NCI-H1105 treated with DMSO at 0.1 percent for 48 hours (cell line): ENCODE data around the gene CELF1.

Source experiments
- DNase-seq: peaks from one replicate; lab custom pipeline; 2025; lab: John Stamatoyannopoulos, UW

The CELF1 gene

DNA sequence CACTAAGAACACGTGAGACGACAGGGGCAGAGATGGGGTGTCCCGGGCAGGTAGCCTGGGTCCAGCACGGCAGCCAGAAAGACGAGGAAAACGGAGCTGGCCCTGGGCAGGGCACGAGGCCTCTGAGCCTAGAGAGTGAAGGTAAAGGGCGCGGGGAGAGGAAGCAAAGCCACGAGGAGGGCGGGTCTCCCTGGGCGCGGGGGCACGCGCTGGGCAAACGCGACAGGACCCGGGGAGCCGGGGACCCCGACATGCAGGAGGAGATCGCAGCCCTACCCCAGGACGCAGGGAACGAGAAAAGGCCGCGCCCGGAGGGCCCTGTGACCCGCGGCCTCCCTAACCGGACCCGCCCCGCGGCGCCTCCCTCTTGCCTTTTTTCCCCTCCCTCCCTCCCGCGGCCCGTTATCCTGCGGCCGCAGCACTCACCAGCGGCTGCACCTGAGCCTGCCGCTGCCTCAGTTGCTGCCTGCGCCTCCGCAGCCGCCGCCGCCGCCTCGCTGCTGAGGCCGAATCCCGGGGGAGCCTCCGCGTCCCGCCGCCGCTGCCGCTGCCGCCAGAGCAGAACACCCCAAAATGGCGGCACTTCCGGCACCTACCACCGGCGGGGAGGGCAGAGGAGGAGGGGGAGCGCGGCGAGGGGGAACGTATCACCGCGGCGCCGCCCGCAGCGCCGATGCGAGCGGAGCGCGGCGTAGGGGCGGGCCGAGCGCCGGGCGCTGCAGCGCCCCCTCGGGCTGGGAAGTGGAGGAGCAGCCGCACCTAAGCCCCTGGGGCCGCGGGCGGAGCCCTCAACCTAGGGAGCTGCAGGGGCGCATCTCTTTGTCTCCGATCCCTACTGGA, at the start of gene CELF1:
Gene CELF1 (minus strand): TSS at position 567 of the 840 bp plus-strand sequence. CDS start 53,609 bp downstream, outside the sequence.
- peak; percentile 93 for DNase-seq

DNA sequence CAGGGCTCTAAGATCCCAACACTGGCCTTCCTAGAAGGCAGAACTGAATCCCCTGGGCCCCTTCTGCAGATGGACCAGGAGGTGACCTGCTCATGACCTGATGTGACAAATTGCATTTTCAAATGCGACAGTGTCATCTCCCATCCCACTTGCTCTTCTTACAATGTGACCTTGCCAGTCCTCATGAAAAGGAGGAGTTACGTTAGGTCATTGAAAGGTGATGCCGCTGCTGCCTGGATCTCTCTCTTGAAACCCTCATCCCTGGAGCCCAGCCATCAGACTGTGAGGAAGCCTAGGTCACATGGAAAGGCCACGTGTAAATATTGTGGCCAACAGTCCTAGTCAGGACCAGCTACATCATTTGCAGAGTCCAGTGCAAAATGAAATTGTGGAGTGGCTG, 47.0 kb upstream of the CELF1 start:
- no peak for DNase-seq

DNA sequence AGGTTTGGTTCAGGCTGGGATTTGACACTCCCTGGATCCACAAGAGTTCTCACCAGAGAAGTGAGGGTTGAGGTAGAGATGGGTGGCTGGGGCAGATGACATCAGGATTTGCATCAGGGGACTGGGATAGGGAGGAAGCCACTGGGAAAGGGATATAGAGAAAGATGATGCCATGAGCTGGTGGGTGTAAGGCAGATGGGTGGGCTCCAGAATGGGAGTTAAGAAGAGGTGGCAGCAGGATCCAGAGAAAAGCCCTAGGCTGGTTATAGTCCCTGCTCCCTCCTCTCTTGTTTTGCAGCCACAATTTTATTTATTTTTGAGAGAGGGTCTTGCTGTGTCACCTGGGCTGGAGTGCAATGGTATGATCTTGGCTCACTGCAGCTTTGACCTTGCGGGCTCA, 43.0 kb upstream of the CELF1 start:
- DNase-seq, result no peak

DNA sequence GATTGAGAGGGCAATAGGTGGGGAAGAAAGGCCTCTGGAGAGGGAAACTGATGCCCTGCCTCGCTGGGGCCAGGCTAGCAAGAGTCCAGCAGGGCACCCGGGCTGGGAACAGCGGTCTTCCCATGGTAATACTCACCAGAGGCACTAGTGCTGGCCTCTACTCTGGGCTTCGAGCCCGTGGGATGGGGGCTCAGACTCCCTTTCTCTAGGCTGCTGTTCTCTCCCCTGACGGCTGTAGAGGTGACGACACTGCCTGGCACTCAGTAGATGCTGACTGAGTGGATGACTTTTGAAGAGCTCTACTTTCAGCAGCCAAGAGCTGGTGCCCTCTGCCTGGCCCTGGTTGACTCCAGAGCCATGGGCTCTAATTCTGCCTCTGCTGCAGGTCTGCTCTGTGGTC, 42.1 kb upstream of the CELF1 start:
- no peak for DNase-seq

DNA sequence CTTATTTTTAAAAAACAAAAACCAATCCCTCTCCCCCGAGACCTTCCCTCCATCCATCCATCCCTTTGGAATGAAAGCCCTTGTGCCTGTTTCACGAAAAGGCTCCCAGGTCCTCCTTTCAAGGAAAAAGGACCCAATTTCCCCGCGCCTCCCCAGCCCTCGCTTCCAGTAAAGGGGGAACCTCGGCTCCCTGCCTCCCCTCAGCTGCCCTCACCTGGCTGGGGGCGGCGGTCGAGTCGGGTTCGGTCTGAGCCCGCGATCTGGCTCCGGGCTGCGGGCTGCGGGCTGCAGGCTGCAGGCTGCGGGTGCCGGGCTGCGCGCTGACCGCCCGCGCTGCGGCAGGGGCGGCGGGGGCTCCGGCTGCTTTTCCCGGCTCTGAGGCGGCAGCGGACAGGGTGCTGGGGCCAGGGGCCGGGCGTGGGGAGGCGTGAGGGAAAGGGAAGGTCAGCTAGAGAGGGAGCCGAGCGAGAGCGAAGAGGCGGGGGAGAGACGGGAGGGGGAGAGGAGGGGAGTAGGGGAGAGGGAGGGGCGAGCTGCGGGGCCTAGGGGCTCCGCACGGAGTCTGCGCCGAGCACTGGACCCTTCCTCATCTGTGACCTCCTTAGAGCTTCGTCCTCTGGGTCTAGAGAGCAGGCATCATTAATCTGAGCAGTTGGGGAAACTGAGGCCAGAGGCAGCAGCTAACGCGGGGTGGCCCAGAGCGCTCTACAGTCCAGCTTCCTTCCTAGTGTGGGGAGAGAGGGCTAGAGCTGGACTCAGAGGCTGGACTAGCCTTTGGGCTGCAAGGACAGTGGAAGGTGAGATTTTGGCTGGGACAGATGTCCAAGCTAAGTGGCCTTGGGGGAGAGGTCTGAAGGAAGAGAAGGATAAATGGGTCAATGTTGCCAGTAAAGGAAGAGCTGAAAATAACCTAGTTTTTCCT, 41.3 kb upstream of the CELF1 start, which contains the start of gene C1QTNF4:
Gene C1QTNF4 (minus strand): TSS at position 478 of the 922 bp plus-strand sequence. CDS start 3,601 bp downstream, outside the sequence.
- DNase-seq, result no peak

DNA sequence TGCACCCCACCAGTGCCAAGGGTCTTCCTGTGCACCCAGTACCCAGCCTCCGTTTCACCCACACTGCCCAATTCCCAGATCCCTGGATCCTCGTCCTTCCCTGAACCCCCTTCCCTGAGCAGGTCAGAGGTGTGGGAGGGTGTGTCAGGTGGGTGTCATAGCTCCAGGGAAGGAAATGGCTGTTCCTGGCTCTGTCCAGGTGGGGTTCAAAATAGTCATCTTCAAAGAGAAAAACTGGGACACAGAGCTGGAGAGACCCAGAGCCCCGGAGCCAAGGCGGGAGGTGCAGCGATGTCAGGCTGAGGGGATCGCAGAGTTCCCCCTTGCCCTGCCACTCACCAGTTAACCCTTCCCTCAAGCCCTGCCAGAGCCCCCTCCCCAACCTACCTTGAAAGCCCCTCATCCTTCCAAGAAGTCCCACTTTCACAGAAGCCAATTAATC, 40.6 kb upstream of the CELF1 start:
- peak; percentile 6 for DNase-seq

DNA sequence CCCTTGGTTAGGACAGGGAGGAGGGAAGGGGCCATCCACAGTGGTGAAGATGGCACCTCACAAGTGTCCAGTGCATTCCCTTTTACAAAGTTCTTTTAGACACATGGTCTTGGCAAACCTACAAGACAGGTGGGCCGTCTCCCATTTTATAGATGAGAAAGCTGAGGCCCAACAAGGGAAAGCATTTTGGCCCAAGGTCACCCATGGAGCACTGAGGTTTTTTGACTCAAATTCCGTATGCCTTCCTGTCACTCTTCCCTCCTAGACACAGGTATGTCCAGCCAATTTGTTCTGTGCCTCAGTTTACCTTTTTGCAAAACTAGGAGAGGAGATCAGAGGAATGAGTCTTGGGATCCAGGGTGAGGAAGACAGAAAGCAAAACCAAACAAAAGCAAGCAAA, 40.0 kb upstream of the CELF1 start:
- no peak for DNase-seq

DNA sequence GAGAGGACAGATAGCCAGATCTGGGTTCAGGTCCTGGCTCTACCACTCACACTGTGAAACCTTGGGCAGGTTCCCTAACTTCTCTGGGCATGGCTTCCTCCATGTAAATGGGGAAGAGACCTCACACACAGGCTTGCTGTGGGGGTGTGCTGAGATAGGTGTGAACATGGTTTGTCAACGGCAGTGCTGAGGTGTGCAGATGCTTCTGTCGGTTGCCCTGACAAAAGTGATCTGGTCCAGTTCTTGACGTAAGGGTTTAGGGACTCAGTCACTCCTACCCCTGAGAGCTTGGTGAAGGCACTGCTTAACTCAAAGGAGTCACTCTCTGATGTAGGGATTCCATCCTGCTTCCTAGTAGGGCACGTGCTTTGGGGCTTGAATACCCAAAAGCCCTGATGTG, 39.3 kb upstream of the CELF1 start:
- no peak for DNase-seq

DNA sequence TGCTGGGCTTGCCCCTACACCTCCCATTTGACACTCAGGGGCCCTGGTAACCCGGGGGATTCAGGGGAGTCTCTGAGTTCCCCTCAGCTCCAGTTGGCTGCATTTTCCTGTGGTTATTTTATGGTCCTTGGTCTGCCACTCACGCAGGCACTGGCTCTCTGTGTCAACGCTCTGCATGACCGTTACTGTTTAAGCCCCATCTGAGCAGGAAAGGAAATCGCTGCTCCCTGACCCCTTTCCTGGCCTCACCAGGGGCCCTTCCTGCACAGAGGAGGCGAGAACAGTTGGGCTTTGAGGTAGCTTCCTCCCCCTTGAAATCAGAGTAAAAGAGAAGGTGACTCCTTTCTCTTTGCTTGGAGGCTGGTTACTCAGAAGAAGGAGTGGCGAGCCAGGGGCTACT, 38.8 kb upstream of the CELF1 start:
- no peak for DNase-seq

DNA sequence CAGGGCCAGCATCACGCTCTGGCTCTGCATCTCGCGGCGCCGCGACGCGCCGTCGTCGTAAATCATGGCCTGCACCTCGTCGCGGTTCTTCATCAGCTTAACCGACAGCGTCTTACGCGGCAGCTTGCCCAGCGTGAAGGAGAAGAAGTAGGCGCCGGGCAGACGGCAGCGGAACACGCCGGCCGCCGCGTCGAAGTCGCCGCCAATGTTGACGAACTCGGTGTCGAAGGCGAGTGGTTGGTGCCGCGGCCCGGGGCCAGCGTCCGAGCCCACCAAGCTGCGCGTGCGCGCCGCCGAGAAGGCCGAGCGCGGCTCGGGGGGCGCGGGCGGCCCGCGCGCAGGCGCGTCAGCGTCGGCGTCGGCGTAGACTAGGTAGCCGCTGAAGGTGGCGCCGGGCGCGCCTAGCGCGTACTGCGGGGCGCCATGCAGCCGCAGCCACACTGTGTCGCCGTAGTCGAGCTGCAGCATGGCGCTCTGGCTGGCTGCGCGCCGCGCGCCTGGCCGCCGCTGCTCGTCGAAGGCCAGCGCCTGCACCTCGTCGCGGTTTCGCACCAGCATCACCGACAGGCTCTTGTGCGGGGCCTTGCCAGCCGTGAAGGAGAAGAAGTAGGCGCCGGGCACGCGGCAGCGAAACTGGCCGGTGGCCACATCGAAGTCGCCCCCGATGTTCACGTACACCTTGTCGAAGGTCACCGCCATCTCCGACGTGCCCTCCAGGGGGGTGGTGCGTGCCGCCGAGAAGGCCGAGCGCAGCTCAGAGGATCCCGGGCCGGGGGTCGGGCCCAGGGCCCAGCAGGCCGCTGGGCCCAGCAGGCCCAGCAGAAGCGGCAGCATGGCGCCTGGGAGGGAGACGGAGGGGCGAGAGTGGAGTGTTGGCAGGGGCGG, 37.3 kb upstream of the CELF1 start:
- DNase-seq, result no peak

DNA sequence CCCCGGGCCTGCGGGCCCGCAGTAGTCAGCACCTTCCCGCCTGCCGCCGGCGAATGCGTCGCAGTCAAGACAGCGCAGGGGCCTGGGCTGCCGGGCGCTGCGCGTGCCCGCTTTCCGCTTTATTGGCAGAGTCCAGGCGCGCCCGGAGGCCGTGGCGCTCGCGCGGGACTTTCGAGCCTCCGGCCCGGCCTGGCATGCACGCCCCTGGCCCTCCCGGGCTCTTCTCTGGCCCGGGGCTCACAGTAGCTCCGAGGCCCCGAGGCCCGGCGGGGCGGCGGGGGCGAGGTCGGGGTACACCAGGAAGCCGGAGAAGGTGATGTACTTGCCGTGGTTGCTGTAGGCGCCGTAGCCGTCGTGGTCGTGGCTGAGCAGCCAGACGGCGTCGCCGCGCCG, 36.6 kb upstream of the CELF1 start:
- no peak for DNase-seq

DNA sequence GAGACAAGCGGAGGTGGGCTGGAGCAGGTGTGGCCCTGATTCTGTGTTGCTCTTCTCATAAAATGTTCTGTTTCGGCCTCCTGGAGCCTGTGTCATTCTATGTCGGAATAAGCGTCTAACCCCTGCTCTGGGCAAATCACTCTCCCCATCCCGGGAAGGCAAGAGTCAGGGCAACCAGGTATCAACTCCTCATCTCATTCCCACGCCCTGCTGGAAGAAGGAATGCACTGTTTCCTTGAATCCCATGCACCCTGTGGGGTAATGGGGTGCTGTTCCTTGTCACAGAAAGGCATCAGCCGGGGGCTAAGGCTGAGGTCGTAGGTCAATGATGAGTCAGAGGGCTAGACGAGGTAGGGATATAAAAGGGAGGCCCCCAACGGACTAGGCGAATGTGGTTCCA, 36.2 kb upstream of the CELF1 start:
- DNase-seq, result no peak

DNA sequence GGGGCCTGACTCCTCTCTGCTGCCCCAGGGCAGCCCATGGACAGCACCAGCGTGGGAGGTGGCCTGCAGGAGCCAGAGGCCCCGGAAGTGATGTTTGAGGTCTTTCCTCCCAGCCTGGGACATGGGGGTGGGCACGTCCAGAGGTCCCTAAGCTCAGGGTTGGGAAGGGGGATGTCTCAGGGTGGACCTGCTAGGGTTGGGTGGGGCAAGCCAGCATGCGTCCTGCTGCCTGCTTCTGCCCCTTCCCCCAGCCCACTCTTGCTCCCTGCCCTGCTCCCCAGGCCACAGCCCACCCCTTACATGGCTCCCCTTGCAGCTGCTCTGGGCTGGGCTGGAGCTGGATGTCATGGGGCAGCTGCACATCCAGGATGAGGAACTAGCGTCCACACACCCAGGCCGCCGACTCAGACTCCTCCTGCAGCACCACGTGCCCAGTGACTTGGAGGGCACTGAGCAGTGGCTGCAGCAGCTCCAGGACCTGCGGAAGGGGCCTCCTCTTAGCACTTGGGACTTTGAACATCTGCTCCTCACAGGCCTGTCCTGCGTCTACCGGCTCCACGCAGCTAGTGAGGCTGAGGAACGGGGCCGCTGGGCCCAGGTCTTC, 34.9 kb upstream of the CELF1 start:
- no peak for DNase-seq

DNA sequence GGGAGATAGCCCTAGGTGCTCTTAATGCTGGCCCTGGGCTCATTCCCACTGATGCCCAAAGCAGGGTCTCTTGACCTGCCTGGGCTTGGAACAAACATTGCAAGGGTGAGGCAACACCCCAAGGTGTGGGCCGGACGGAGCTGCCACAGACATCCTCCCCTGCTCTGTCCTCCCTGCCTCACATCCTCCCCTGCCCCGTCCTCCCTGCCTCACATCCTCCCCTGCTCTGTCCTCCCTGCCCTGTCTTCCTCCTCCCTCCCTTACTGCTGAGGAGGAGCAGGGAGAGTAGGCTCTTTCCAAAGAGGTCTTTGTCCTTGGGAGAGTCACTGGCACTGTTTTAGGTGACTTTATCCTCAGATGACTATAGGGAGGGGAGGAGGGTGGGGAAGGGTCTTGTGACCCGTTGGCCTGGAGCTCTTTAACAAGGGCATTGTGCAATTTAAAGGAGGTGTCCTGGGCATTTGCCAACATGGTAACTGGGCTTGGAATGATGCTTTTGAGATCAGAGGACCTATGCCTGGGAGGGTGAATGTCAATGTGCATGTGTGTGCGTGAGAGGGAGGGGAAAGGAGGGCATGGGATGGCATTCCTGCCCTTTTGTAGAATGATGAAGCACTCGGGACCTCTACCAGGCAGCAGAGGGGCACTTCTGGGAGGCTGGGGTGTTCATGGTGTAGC, 34.2 kb upstream of the CELF1 start:
- no peak for DNase-seq

DNA sequence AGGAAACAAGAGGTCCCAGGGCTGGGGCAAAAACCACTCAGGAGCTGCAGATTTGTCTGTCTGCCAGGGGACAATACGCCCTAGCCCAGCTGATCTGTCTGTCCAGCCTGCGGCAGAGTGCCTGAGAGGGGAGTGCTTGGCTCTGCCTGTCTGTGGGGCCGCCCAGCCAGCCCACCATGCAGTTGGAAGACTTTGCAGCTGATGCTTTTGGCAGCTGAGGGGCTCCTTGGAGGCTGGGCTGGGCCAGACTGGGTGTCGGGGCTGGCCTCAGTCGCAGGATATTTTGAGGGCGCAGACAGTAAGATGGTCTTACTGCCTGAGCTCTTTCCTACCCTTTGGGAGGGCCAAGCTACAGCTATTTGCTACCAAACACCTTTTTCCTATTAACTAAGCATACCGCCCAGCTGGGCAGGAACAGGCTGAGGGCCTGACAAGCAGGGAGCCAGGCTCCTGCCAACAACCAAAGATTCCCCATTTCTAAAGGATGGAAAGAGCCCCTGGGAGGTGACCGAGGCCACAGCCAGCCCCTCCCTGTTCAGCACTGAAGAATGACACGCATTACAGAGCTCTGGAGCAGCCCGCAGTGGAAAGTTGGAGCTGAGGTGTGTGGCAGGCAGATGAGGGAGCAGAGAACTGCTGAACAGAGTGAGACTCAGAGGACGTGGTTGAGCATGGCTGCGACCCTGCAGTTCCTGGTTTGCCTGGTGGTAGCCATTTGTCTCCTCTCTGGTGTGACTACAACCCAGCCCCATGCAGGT, 33.3 kb upstream of the CELF1 start, which contains the start of gene FAM180B:
Gene FAM180B (plus strand): TSS at position 581 of the 758 bp plus-strand sequence. CDS start 91 bp downstream, at position 672.
- no peak for DNase-seq

DNA sequence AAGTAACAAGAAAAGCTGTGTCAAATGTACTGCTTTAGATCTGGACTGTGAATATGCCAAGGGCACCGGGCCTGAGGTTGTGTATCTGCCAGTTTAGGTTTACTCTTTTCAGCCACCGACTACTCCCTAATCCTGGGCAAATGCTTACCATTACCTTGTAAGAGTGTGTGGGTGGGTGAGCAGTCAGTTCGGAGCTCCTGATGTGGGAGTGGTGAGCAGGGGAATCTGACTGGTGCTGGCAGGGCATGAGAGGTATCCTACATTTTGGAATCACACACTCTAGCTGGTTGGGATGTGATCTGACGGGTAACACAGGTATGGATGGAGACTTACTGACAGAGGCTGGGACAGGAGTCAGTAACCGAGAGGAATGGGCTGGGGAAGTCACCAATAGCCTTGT, 30.9 kb upstream of the CELF1 start:
- DNase-seq, result no peak

DNA sequence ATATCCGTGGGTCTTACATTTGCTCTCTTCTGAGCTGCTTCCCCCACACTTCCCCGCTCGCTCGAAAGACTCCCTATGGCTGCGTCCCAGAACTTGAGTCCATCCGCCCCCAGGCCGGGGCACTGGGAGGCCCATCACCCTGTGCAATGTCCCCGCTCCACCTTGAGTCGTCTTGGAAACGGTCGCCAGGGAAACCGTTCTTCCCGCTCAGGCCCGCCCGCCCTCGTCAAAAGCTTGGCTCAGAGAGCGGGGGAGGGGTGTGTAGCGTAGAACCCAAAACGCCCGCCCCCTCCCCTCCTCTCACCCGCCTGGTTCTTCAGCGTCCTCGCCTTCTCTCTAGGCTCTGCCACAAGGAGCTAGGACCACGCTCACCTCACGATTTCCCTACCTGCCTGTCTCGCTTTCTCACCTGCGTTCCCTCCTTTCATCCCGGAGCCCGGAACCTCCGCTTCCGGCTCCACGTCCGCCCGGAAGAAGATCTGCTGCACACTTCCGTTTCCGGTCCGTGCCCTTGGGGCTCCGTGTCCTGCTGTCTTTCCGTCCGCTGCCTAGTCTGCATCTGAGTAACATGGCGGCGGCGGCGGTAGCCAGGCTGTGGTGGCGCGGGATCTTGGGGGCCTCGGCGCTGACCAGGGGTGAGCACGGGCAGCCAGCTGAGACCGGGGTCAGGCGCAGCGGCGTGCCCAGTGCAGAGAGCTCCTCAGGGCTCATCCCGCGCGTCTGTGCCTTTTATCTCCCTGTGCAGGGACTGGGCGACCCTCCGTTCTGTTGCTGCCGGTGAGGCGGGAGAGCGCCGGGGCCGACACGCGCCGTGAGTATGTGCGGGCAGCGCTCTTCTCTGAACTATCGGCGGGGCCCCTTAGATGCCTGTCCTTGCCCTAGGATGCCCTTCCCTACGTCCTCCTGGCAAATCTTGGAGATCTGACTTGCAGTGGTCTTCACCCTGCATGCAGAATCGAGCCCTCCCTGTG, 25.9 kb upstream of the CELF1 start, which contains the start of the genes KBTBD4 and NDUFS3:
Gene KBTBD4 (minus strand): TSS at position 447 of the 971 bp plus-strand sequence. CDS start 19 bp downstream, at position 428.
Gene NDUFS3 (plus strand): TSS at position 551 of the 971 bp plus-strand sequence. CDS start 18 bp downstream, at position 569.
- peak; percentile 89 for DNase-seq

DNA sequence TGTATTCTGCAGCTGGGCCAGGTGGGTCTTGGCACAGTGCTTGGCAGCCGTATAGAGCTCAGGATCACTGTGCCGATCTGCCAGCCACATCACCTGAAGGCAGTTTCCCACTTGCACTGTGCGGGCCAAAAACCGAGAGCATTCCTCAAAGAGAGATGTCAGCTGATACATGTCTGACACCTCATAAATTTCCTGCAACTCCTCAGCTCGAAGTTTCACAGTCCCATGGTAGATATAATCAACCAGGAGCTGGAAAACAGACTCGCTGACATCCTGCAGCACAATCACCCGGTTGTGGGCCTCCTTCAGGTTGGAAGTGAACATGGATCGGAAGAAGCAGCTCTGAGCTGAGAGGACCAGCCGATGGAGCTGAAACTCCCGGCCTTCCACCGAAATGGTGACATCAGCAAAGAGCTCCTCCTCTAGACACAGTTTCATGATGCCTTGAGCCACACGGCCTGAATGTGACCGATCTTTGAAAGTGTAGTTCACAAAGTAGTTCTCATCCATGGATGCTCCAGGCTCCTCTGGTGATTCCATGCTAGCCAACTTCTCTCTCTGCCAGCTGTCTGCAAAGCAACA, 24.6 kb upstream of the CELF1 start:
- no peak for DNase-seq
